PC-9 (cell line): ENCODE results near the gene ZNF609.

Experiments used
- EZH2 ChIP-seq: fragments of 200-600 bp; sonication (generic); IDR thresholded peaks from 2 replicates; pipeline ENCODE4 v1.8.0; 2017; ENCODE audit warnings: antibody characterized with exemption, low read depth
- TF ChIP-seq, protein P1 (sequence below): fragments of 200-600 bp; sonication (generic); conservative IDR thresholded peaks from 2 replicates; pipeline ENCODE4 v1.6.1; 2017; ENCODE audit warnings: mixed run types, antibody characterized with exemption, mild to moderate bottlenecking, moderate library complexity

- TF ChIP-seq, protein P1, sequence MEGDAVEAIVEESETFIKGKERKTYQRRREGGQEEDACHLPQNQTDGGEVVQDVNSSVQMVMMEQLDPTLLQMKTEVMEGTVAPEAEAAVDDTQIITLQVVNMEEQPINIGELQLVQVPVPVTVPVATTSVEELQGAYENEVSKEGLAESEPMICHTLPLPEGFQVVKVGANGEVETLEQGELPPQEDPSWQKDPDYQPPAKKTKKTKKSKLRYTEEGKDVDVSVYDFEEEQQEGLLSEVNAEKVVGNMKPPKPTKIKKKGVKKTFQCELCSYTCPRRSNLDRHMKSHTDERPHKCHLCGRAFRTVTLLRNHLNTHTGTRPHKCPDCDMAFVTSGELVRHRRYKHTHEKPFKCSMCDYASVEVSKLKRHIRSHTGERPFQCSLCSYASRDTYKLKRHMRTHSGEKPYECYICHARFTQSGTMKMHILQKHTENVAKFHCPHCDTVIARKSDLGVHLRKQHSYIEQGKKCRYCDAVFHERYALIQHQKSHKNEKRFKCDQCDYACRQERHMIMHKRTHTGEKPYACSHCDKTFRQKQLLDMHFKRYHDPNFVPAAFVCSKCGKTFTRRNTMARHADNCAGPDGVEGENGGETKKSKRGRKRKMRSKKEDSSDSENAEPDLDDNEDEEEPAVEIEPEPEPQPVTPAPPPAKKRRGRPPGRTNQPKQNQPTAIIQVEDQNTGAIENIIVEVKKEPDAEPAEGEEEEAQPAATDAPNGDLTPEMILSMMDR = no peak
- no peak for TF ChIP-seq EZH2
Observed at GRCh38 chr15:64618138-64618537, 157.8 kb downstream of the ZNF609 start.
